KMS-11 (cell line): ENCODE data around the gene ST8SIA2.

Source experiments
- H2AFZ ChIP-seq: fragments of 200-600 bp; sonication (generic); 2 replicates; pipeline ENCODE4 v1.6.1; 2016; ENCODE audit warnings: antibody characterized with exemption, mixed run types, low read depth
- H3K27ac ChIP-seq: fragments of 200-600 bp; sonication (generic); 2 replicates; pipeline ENCODE4 v1.6.1; 2016; ENCODE audit warnings: mild to moderate bottlenecking, mixed run types
- H3K27me3 ChIP-seq: fragments of 200-600 bp; sonication (generic); 2 replicates; pipeline ENCODE4 v1.6.1; 2017; ENCODE audit warnings: mild to moderate bottlenecking, low read depth, mixed run types, moderate library complexity; ENCODE audit not compliant: insufficient read depth
- H3K36me3 ChIP-seq: fragments of 200-600 bp; sonication (generic); 2 replicates; pipeline ENCODE4 v1.6.1; 2017; ENCODE audit warnings: mild to moderate bottlenecking, mixed run types; ENCODE audit not compliant: insufficient read depth
- H3K4me1 ChIP-seq: fragments of 200-600 bp; sonication (generic); 2 replicates; pipeline ENCODE4 v1.6.1; 2016; ENCODE audit warnings: mild to moderate bottlenecking, low read depth, mixed run types; ENCODE audit not compliant: poor library complexity, severe bottlenecking
- H3K4me2 ChIP-seq: fragments of 200-600 bp; sonication (generic); 2 replicates; pipeline ENCODE4 v1.7.0; 2016; ENCODE audit warnings: mild to moderate bottlenecking, mixed run types
- H3K4me3 ChIP-seq: fragments of 200-600 bp; sonication (generic); IDR thresholded peaks from 2 replicates; pipeline ENCODE4 v1.6.1; 2017; ENCODE audit warnings: low read depth, low read length, mixed read lengths; ENCODE audit not compliant: insufficient read depth
- H3K79me2 ChIP-seq: fragments of 200-600 bp; sonication (generic); 2 replicates; pipeline ENCODE4 v1.6.1; 2016; ENCODE audit warnings: low read depth, mixed run types; ENCODE audit not compliant: insufficient read depth
- H3K9ac ChIP-seq: fragments of 200-600 bp; sonication (generic); 2 replicates; pipeline ENCODE4 v1.6.1; 2016; ENCODE audit warnings: mild to moderate bottlenecking, mixed run types
- H4K20me1 ChIP-seq: fragments of 200-600 bp; sonication (generic); 2 replicates; pipeline ENCODE4 v1.6.1; 2016; ENCODE audit warnings: mild to moderate bottlenecking, mixed run types; ENCODE audit not compliant: insufficient read depth
- TF ChIP-seq, protein P1 (sequence below): fragments of 200-600 bp; sonication (generic); conservative IDR thresholded peaks from 2 replicates; pipeline ENCODE4 v1.6.1; 2017; ENCODE audit warnings: low read depth, mild to moderate bottlenecking, antibody characterized with exemption, low read length, moderate library complexity, mixed read lengths

ST8SIA2 gene

GRCh38 chr15:92466834-92467233, 73.2 kb downstream of the ST8SIA2 start:
- TF ChIP-seq, protein P1, sequence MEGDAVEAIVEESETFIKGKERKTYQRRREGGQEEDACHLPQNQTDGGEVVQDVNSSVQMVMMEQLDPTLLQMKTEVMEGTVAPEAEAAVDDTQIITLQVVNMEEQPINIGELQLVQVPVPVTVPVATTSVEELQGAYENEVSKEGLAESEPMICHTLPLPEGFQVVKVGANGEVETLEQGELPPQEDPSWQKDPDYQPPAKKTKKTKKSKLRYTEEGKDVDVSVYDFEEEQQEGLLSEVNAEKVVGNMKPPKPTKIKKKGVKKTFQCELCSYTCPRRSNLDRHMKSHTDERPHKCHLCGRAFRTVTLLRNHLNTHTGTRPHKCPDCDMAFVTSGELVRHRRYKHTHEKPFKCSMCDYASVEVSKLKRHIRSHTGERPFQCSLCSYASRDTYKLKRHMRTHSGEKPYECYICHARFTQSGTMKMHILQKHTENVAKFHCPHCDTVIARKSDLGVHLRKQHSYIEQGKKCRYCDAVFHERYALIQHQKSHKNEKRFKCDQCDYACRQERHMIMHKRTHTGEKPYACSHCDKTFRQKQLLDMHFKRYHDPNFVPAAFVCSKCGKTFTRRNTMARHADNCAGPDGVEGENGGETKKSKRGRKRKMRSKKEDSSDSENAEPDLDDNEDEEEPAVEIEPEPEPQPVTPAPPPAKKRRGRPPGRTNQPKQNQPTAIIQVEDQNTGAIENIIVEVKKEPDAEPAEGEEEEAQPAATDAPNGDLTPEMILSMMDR = no peak
- no peaks in the 10 kb centered on the region for H4K20me1 ChIP-seq
- no peaks in the 10 kb centered on the region; the same call in 1 of the 2 replicates for H3K36me3 ChIP-seq
- H3K4me1 ChIP-seq = no peaks in the 10 kb centered on the region
- H3K27ac ChIP-seq = no peak overlapping the region
- no peaks in the 10 kb centered on the region for H3K79me2 ChIP-seq
- no peak overlapping the region for H3K9ac ChIP-seq
- no peak overlapping the region for H3K4me2 ChIP-seq
- H3K27me3 ChIP-seq = no peaks in the 10 kb centered on the region
- H2AFZ ChIP-seq = no peak overlapping the region
- no peak overlapping the region for H3K4me3 ChIP-seq

DNA sequence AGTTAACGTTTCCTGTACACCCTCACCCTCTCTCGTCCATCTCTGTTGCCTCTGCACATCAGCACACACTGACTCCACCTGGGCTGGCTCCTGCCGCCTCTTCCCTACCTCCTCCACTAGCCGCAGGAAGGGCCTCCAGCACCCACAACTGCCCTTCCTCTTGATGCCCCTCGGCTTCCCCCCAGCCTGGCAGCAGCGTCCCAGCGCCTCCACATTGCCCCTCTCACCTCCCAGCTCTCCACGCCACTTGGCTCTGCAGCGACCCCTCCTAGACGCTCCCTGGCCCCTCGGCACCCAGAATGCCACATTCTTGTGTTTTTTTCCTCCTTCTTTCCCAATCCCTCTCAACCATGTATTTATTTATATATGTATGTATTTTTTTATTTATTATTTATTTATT, 73.6 kb downstream of the ST8SIA2 start:
- Histone ChIP-seq H3K4me2 (no peak overlapping the region), H3K9ac (no peak overlapping the region), H3K79me2 (no peaks in the 10 kb centered on the region), H3K4me1 (no peaks in the 10 kb centered on the region), H3K36me3 (no peaks in the 10 kb centered on the region; the same call in 1 of the 2 replicates), H2AFZ (no peak overlapping the region), H4K20me1 (no peaks in the 10 kb centered on the region), H3K27ac (no peak overlapping the region), H3K27me3 (no peaks in the 10 kb centered on the region), H3K4me3 (no peak overlapping the region)
- TF ChIP-seq, protein P1 = no peak

DNA sequence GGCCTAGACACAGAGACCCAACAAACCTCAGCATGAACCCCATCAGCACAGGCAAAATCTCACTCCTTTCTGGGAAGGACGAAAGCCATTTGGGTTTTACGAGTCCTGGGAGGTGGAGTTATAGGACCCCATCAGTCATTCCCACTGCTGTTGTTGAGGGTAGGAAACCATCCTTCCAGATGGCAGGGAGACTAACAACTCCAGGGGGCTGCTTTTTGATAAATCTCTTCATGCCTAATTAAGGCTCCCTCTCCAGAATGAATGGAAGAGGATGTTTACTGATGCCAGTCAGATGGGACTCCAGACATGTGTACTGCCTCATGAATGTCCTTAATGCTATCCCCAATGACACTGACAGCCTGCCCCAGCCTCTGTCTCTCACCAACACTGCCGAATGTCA, 75.3 kb downstream of the ST8SIA2 start:
- Histone ChIP-seq H3K27ac (no peak overlapping the region), H4K20me1 (no peaks in the 10 kb centered on the region), H3K4me3 (no peak overlapping the region), H3K4me2 (no peak overlapping the region), H3K79me2 (no peaks in the 10 kb centered on the region), H3K27me3 (no peaks in the 10 kb centered on the region), H3K36me3 (no peaks in the 10 kb centered on the region; the same call in 1 of the 2 replicates), H3K9ac (no peak overlapping the region), H3K4me1 (no peaks in the 10 kb centered on the region), H2AFZ (no peak overlapping the region)
- TF ChIP-seq, protein P1 = no peak

GRCh38 chr15:92471288-92471687, 77.6 kb downstream of the ST8SIA2 start:
- Histone ChIP-seq H3K4me2 (no peak overlapping the region), H3K79me2 (no peaks in the 10 kb centered on the region), H3K9ac (no peak overlapping the region)

More at GRCh38 chr15:92471288-92471687, 77.6 kb downstream of the ST8SIA2 start:
- TF ChIP-seq, protein P1 = no peak
- Histone ChIP-seq H2AFZ (no peak overlapping the region), H4K20me1 (no peaks in the 10 kb centered on the region), H3K27me3 (no peaks in the 10 kb centered on the region), H3K27ac (no peak overlapping the region), H3K4me3 (no peak overlapping the region), H3K4me1 (no peaks in the 10 kb centered on the region), H3K36me3 (no peaks in the 10 kb centered on the region)
